HepG2 (cell line): ENCODE results near the gene C3orf22. TPM values are rescaled to one million over a fixed set of nuclear protein-coding genes. Genes with fewer than 3 reads are reported as not detected.
A peak's percentile ranks its signal among the peaks of the same experiment; 100 is the strongest.

ENCODE experiments used
- ATAC-seq: fragments of 200-7000 bp; cut with Tn5 transposase; 3 replicates; pipeline ENCODE4 v1.9.1; 2020; ENCODE audit warnings: mild to moderate bottlenecking, moderate library complexity
- BruUV-seq: library from RNA; stranded (reverse); fragments of 400-500 nt; replicated peaks from 2 replicates; lab custom pipeline; 2021; lab: Mats Ljungman, UMichigan
- CTCF ChIA-PET: fragments of 300-600 bp; formaldehyde crosslinking; extraction: SDS; loops from one replicate; lab custom pipeline; 2021; ENCODE audit warnings: low total read pairs, inconsistent platforms, low intra/inter-chr PET ratio; lab: Yijun Ruan, JAX
- POLR2A ChIA-PET: fragments of 350-600 bp; sonication (Branson Sonifier 250); formaldehyde crosslinking; loops from one replicate; lab custom pipeline; 2020; ENCODE audit warnings: antibody characterized with exemption, inconsistent platforms; lab: Yijun Ruan, JAX
- DNase-seq: peaks from one replicate; pipeline ENCODE4 v3.0.0-alpha.2; 2015; ENCODE audit warnings: low spot score
- FAIRE-seq: peaks from 3 replicates; lab custom pipeline; 2011; peaks lifted over from hg19 to GRCh38; lab: Jason Lieb, UNC
- H2AFZ ChIP-seq: one replicate; pipeline ENCODE4 v1.6.1; 2011; ENCODE audit warnings: low read length, inconsistent platforms
- H3K27ac ChIP-seq: fragments of 300-600 bp; 3 replicates; pipeline ENCODE4 v1.8.0; 2011; ENCODE audit warnings: mixed run types, mild to moderate bottlenecking, mixed read lengths, low read length, inconsistent platforms; ENCODE audit not compliant: insufficient read depth; ENCODE audit errors: extremely low read length
- H3K27me3 ChIP-seq, 2 experiments: fragments of 200-600 bp in 1 of 2; 2 replicates in 1 of 2; 3 replicates in 1 of 2; pipeline versions ENCODE4 v1.6.0 to v1.8.0; 2011; ENCODE audit warnings: low read length in 2 of 2, mild to moderate bottlenecking in 2 of 2, moderate library complexity in 2 of 2, inconsistent platforms in 1 of 2; ENCODE audit not compliant: insufficient read depth in 2 of 2, control insufficient read depth in 1 of 2
- H3K36me3 ChIP-seq, 2 experiments: fragments of 200-600 bp in 1 of 2; replicated peaks in 1 of 2; 2 replicates in 1 of 2; 3 replicates in 1 of 2; pipeline versions ENCODE4 v1.5.1 to v1.8.0; 2011; ENCODE audit warnings: low read length in 2 of 2, inconsistent platforms in 1 of 2; ENCODE audit not compliant: insufficient read depth in 2 of 2, control insufficient read depth in 1 of 2
- H3K4me1 ChIP-seq: 2 replicates; pipeline ENCODE4 v1.5.1; 2012; ENCODE audit warnings: low read length, inconsistent platforms; ENCODE audit not compliant: insufficient read depth
- H3K4me2 ChIP-seq: 2 replicates; pipeline ENCODE4 v1.6.0; 2011; ENCODE audit warnings: low read depth, low read length, inconsistent platforms
- H3K4me3 ChIP-seq, 3 experiments: fragments of 200-600 bp in 1 of 3; sonication (generic), shearing (Covaris generic) in 1 of 3; replicated peaks in 1 of 3; 2 replicates each; pipeline ENCODE4 v1.5.1; 2011 to 2016; ENCODE audit warnings: low read length in 3 of 3, inconsistent platforms in 2 of 3, low read depth in 2 of 3, mild to moderate bottlenecking in 2 of 3, control low read depth in 1 of 3, mixed read lengths in 1 of 3; ENCODE audit not compliant: insufficient read depth in 1 of 3
- H3K79me2 ChIP-seq: one replicate; pipeline ENCODE4 v1.6.1; 2011; ENCODE audit warnings: low read length, inconsistent platforms; ENCODE audit not compliant: insufficient read depth
- H3K9ac ChIP-seq: 2 replicates; pipeline ENCODE4 v1.6.0; 2011; ENCODE audit warnings: mild to moderate bottlenecking, low read depth, low read length, inconsistent platforms; ENCODE audit not compliant: insufficient read depth
- H3K9me3 ChIP-seq: 2 replicates; pipeline ENCODE4 v1.5.1; 2012; ENCODE audit warnings: mild to moderate bottlenecking, low read length
- H4K20me1 ChIP-seq: 2 replicates; pipeline ENCODE4 v1.6.0; 2011; ENCODE audit warnings: inconsistent platforms, mild to moderate bottlenecking, low read length, moderate library complexity; ENCODE audit not compliant: insufficient read depth
- KAT2B ChIP-seq: fragments of 150-350 bp; IDR thresholded peaks from 2 replicates; pipeline ENCODE4 v1.6.1; 2014; ENCODE audit warnings: low read depth, low read length, borderline replicate concordance
- MAFF ChIP-seq: IDR thresholded peaks from 2 replicates; pipeline ENCODE4 v1.6.1; 2011; ENCODE audit warnings: low read depth, low read length, improper control_type of control experiment
- MXI1 ChIP-seq: IDR thresholded peaks from 3 replicates; pipeline ENCODE4 v1.6.1; 2012; ENCODE audit warnings: low read depth, low read length, inconsistent platforms, borderline replicate concordance
- PAX8 ChIP-seq: sonication (generic); formaldehyde crosslinking; IDR thresholded peaks from 2 replicates; pipeline ENCODE4 v1.8.0; 2022; ENCODE audit warnings: mild to moderate bottlenecking, missing genetic modification reagents, borderline replicate concordance
- SNAI1 ChIP-seq: sonication (generic); formaldehyde crosslinking; IDR thresholded peaks from 2 replicates; pipeline ENCODE4 v1.5.0; 2020; ENCODE audit warnings: mild to moderate bottlenecking, missing genetic modification reagents, borderline replicate concordance
- ZFP1 ChIP-seq: IDR thresholded peaks from 2 replicates; pipeline ENCODE4 v1.6.1; 2016
- ZNF605 ChIP-seq: sonication (generic); formaldehyde crosslinking; IDR thresholded peaks from 2 replicates; pipeline ENCODE4 v1.8.0; 2022; ENCODE audit warnings: mild to moderate bottlenecking, missing genetic modification reagents
- ZNF709 ChIP-seq: sonication (generic); formaldehyde crosslinking; IDR thresholded peaks from 2 replicates; pipeline ENCODE4 v1.5.0; 2020; ENCODE audit warnings: mild to moderate bottlenecking, missing genetic modification reagents
- ZNF773 ChIP-seq: sonication (generic); formaldehyde crosslinking; IDR thresholded peaks from 2 replicates; pipeline ENCODE4 v1.4.0; 2020; ENCODE audit warnings: missing genetic modification reagents, borderline replicate concordance
- ZNF891 ChIP-seq: sonication (generic); formaldehyde crosslinking; IDR thresholded peaks from 2 replicates; pipeline ENCODE4 v1.5.0; 2020; ENCODE audit warnings: mild to moderate bottlenecking, missing genetic modification reagents
- WGBS: methylation state at CpG from one replicate; pipeline ENCODE4 v1.1.6; 2017; ENCODE audit warnings: low lambda C conversion rate; 5-methylcytosine and 5-hydroxymethylcytosine counted together
- in situ Hi-C: cut with HindIII; loops from 2 replicates; pipeline ENCODE4 v1.10.0; 2017; ENCODE audit warnings: low pct_unique_long_range_greater_than_20kb; ENCODE audit not compliant: extremely low pct_ligation_motif_present
- intact Hi-C: fragments of 100-400 bp; cut with micrococcal nuclease; formaldehyde crosslinking; loops from one replicate; pipeline ENCODE4 v1.10.0; 2022; ENCODE audit not compliant: unreplicated experiment
- polyA plus RNA-seq, 8 experiments: library from polyadenylated mRNA; depleted of rRNA in 3 of 8; stranded (reverse) in 7 of 8; unstranded in 1 of 8; fragments of >200 nt; fragmentation: Illumina TruSeq in 4 of 8; extraction: Trizol in 4 of 8; gene quantifications; 2 replicates each; pipeline versions ENCODE4 v1.2.1 to v1.2.3, GENCODE V29; 2011 to 2016; ENCODE audit warnings: low read depth in 4 of 8, missing spikeins in 1 of 8, mixed read lengths in 1 of 8; ENCODE audit not compliant: insufficient read depth in 1 of 8
- total RNA-seq, 5 experiments: library from RNA; depleted of rRNA; stranded (reverse); fragments of >200 nt; fragmentation: Illumina TruSeq; extraction: Trizol; gene quantifications; 2 replicates each; pipeline ENCODE4 v1.2.3, GENCODE V29; 2016; ENCODE audit warnings: low read depth in 1 of 5
- TF ChIP-seq, protein P1 (sequence below): sonication (generic); formaldehyde crosslinking; IDR thresholded peaks from 2 replicates; pipeline ENCODE4 v1.5.1; 2020; ENCODE audit warnings: mild to moderate bottlenecking, missing genetic modification reagents, moderate library complexity
- TF ChIP-seq, protein P2 (sequence below): sonication (generic); formaldehyde crosslinking; IDR thresholded peaks from 2 replicates; pipeline ENCODE4 v1.5.0; 2020; ENCODE audit warnings: missing genetic modification reagents, mild to moderate bottlenecking, borderline replicate concordance

The C3orf22 gene
- total and polyA plus RNA-seq, 2 of the 13 experiments (the other 11 are each of a cell fraction or from before 2014, with no cell fraction given) = not detected

DNA sequence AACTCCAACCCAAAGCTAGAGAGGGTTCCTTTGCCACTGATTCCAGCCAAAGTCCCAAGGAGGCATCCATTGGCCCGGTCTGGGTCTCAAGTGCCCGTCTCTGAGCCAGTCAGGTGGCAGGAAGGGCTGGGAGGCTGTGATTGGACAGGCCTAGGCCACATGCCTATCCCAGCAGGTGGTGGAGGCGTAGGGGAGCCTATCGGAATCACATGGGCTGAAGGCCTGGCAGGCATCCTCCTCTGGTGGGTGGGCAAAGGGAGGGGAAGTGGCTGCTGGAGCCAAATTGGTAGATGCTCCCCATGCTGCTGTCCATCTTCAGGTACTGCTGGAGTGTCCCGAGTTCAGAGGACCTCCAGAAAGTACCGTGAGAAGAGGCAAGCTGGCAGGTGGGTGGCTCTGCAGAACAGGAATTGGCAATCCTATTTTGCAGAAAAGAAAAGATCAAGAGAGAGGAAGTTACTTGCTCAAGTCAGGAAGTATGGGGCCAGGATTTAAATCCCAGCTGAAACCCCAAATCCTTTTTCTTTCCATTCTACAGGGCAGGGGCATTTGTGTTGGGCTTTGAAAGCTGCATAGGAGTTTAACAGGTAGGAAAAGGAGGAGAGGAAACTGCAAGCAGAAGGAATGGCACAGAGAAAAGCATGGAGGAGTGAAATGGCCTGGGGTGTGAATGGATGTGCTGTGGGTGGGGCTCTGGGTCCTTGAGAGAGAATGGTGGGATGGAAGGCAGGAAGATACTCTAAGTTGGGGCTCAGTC, 31.1 kb downstream of the C3orf22 start (continued):
- TF ChIP-seq, protein P1, sequence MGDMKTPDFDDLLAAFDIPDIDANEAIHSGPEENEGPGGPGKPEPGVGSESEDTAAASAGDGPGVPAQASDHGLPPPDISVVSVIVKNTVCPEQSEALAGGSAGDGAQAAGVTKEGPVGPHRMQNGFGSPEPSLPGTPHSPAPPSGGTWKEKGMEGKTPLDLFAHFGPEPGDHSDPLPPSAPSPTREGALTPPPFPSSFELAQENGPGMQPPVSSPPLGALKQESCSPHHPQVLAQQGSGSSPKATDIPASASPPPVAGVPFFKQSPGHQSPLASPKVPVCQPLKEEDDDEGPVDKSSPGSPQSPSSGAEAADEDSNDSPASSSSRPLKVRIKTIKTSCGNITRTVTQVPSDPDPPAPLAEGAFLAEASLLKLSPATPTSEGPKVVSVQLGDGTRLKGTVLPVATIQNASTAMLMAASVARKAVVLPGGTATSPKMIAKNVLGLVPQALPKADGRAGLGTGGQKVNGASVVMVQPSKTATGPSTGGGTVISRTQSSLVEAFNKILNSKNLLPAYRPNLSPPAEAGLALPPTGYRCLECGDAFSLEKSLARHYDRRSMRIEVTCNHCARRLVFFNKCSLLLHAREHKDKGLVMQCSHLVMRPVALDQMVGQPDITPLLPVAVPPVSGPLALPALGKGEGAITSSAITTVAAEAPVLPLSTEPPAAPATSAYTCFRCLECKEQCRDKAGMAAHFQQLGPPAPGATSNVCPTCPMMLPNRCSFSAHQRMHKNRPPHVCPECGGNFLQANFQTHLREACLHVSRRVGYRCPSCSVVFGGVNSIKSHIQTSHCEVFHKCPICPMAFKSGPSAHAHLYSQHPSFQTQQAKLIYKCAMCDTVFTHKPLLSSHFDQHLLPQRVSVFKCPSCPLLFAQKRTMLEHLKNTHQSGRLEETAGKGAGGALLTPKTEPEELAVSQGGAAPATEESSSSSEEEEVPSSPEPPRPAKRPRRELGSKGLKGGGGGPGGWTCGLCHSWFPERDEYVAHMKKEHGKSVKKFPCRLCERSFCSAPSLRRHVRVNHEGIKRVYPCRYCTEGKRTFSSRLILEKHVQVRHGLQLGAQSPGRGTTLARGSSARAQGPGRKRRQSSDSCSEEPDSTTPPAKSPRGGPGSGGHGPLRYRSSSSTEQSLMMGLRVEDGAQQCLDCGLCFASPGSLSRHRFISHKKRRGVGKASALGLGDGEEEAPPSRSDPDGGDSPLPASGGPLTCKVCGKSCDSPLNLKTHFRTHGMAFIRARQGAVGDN (CRISPR knock-in tag) = peak; percentile 48
- TF ChIP-seq KAT2B (no peak), ZNF605 (CRISPR knock-in tag) (no peak), ZNF709 (CRISPR knock-in tag) (0 out of 2 replicates have a peak, but pooled peaks have one; percentile 7), PAX8 (CRISPR knock-in tag) (no peak)

DNA sequence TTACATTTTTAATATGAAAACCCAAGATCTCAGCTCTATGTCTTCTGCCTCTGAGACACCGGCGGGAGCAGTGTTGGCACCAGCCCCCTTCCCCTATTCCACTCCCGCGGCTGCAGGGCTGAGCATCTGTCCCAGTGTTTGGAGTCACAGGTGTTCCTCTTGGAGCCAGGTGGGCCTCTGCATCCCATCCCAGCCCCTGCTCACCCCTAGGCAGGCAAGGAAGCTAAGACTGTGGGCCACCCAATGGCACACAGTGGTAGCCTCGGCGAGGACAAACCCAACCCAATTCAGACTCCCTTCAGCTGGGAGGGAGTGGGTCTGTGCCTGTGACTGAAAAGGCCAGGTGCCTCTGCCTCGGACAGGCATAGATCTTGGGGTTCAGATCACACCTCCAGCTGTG, 31.7 kb downstream of the C3orf22 start:
- no peak overlapping the region for H3K4me3 ChIP-seq
- H3K4me2 ChIP-seq = no peak overlapping the region
- H2AFZ ChIP-seq = no peak overlapping the region
- H3K79me2 ChIP-seq = peaks cover 16% of the 10 kb centered on the region
- H3K36me3 ChIP-seq = no peaks in the 10 kb centered on the region; a peak in 1 of 5 replicates
- H4K20me1 ChIP-seq = no peaks in the 10 kb centered on the region
- ChIA-PET CTCF (no interaction called here), POLR2A (interaction anchor here (4.7 kb wide), 1 partner anchor 9 kb away, joined by 53 read pairs; the partner anchor contains the start of gene UROC1)
- 92% methylated on average over 6 of the region's 7 CpGs for WGBS
- H3K4me1 ChIP-seq = peaks cover 83% of the 10 kb centered on the region
- no peak for DNase-seq
- H3K9me3 ChIP-seq = no peaks in the 10 kb centered on the region
- in situ Hi-C loops (no loop called here), intact Hi-C loops (no loop called here)
- no peak overlapping the region for H3K9ac ChIP-seq
- BruUV-seq = no TSS peak
- peak overlapping the region; percentile 88 for H3K27ac ChIP-seq
- no peak for ATAC-seq
- H3K27me3 ChIP-seq = no peaks in the 10 kb centered on the region; a peak in 1 of 5 replicates
- no peak for FAIRE-seq
- TF ChIP-seq ZNF773 (CRISPR knock-in tag) = no peak
- TF ChIP-seq, protein P2, sequence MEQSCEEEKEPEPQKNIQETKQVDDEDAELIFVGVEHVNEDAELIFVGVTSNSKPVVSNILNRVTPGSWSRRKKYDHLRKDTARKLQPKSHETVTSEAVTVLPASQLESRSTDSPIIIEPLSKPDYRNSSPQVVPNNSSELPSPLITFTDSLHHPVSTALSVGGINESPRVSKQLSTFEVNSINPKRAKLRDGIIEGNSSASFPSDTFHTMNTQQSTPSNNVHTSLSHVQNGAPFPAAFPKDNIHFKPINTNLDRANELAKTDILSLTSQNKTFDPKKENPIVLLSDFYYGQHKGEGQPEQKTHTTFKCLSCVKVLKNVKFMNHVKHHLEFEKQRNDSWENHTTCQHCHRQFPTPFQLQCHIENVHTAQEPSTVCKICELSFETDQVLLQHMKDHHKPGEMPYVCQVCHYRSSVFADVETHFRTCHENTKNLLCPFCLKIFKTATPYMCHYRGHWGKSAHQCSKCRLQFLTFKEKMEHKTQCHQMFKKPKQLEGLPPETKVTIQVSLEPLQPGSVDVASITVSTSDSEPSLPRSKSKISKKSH (CRISPR knock-in tag) = 0 out of 2 replicates have a peak, but pooled peaks have one; percentile 24
- TF ChIP-seq SNAI1 (CRISPR knock-in tag) = no peak
- no peak for TF ChIP-seq MXI1
- peak; percentile 44; the same call in 1 of the 2 replicates for TF ChIP-seq ZNF891
- no peak for TF ChIP-seq MAFF
- TF ChIP-seq ZFP1 (CRISPR knock-in tag) = no peak
